ENCODE measurements around the gene ITIH1.

- no peak for TF ChIP-seq CTCF (IDR thresholded peaks at IDR 0.05)
- TF ChIP-seq POLR2AphosphoS5 (IDR thresholded peaks at IDR 0.05; ENCODE audit: low read depth, low read length) = no peak
- TF ChIP-seq REST (IDR thresholded peaks at IDR 0.05; ENCODE audit: insufficient read depth in 1 of 2, low read depth in 2 of 2, low read length in 1 of 2) = no peak
- no peak for TF ChIP-seq SIN3A (IDR thresholded peaks at IDR 0.05; ENCODE audit: borderline replicate concordance, insufficient read depth, low read depth, low read length)
Observed at GRCh38 chr3:52809662-52810377, 32.4 kb downstream of the ITIH1 start.

All from Panc1 (cell line).